ENCODE measurements around the gene MICAL1.

MICAL1 gene

GRCh38 chr6:109429496-109429895, 26.1 kb downstream of the MICAL1 start:
- TF ChIP-seq, protein P1, sequence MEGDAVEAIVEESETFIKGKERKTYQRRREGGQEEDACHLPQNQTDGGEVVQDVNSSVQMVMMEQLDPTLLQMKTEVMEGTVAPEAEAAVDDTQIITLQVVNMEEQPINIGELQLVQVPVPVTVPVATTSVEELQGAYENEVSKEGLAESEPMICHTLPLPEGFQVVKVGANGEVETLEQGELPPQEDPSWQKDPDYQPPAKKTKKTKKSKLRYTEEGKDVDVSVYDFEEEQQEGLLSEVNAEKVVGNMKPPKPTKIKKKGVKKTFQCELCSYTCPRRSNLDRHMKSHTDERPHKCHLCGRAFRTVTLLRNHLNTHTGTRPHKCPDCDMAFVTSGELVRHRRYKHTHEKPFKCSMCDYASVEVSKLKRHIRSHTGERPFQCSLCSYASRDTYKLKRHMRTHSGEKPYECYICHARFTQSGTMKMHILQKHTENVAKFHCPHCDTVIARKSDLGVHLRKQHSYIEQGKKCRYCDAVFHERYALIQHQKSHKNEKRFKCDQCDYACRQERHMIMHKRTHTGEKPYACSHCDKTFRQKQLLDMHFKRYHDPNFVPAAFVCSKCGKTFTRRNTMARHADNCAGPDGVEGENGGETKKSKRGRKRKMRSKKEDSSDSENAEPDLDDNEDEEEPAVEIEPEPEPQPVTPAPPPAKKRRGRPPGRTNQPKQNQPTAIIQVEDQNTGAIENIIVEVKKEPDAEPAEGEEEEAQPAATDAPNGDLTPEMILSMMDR (IDR thresholded peaks at IDR 0.05), result no peak
- peaks cover 0 to 10% (median 6%) of the 10 kb centered on the region in 4 donors for H3K4me1 ChIP-seq
- intact Hi-C loops (cut with DNase I; ENCODE audit: low total_unique reads), result no loop called here
- H3K9me3 ChIP-seq, result no peaks in the 10 kb centered on the region
- no peak overlapping the region for H3K4me3 ChIP-seq
- H3K27me3 ChIP-seq, result no peaks in the 10 kb centered on the region
- DNase-seq, result no peak
- no peak overlapping the region for H3K27ac ChIP-seq
- no peaks in the 10 kb centered on the region for H3K36me3 ChIP-seq

- intact Hi-C loops (cut with DNase I; ENCODE audit: low total_unique reads), result no loop called here
- Histone ChIP-seq H3K27ac (no peak overlapping the region), H3K36me3 (no peaks in the 10 kb centered on the region), H3K4me1 (peaks cover 0 to 10% (median 6%) of the 10 kb centered on the region in 4 donors), H3K27me3 (no peaks in the 10 kb centered on the region), H3K9me3 (no peaks in the 10 kb centered on the region), H3K4me3 (no peak overlapping the region)
- no peak for DNase-seq
- TF ChIP-seq, protein P1 (IDR thresholded peaks at IDR 0.05), result no peak
Measured at GRCh38 chr6:109428889-109429477, 26.6 kb downstream of the MICAL1 start.

DNA sequence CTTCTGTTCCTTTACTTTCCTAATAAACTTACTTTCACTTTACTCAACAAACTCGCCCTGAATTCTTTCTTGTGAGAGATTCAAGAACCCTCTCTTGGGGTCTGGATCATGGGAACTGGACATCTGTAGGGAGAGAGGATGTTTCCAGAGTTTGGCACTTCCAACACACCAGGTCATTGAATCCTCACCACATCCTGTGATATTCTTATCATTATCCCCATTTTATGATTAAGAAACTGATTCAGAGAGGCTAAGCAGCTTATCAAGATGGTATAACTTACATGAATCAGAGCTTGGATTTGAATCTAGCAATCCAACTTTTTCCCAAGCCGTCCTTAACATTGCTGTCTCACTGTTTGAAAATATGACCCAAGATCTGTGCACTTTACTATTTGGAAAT, 30.6 kb downstream of the MICAL1 start:
- Histone ChIP-seq H3K4me3 (no peak overlapping the region), H3K4me1 (peaks cover 0 to 10% (median 6%) of the 10 kb centered on the region in 4 donors), H3K27me3 (no peaks in the 10 kb centered on the region), H3K9me3 (no peaks in the 10 kb centered on the region), H3K36me3 (no peaks in the 10 kb centered on the region), H3K27ac (no peak overlapping the region)
- no peak for DNase-seq
- intact Hi-C loops (cut with DNase I; ENCODE audit: low total_unique reads), result no loop called here
- TF ChIP-seq, protein P1 (IDR thresholded peaks at IDR 0.05), result no peak

- Histone ChIP-seq H3K4me3 (no peak overlapping the region), H3K36me3 (no peaks in the 10 kb centered on the region), H3K9me3 (no peaks in the 10 kb centered on the region), H3K27ac (no peak overlapping the region), H3K27me3 (no peaks in the 10 kb centered on the region), H3K4me1 (no peaks in the 10 kb centered on the region)
- no peak for DNase-seq
- intact Hi-C loops (cut with DNase I; ENCODE audit: low total_unique reads), result no loop called here
- TF ChIP-seq, protein P1 (IDR thresholded peaks at IDR 0.05), result no peak
Measured at GRCh38 chr6:109421184-109421583, 34.4 kb downstream of the MICAL1 start.

DNA sequence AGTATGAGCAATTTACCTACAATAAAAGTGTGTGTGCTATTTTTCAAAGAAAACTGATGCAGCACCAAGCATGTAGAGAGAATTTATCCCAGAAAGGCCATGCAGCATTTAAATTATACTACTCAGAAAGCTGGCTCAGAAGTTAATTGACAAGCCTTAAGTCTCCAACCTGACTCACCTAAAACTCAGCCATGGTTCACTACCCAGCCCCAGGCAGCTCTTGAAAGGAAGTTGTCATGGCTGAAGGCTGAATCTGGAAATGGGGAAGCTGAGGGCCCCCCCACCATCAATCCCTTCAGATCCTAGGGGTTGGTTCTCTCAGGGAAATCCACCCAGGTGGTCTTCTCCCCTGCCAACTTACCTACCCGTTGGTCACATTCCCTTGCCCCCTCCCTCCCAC, 34.8 kb downstream of the MICAL1 start:
- TF ChIP-seq, protein P1 (IDR thresholded peaks at IDR 0.05), result no peak
- no peak for DNase-seq
- intact Hi-C loops (cut with DNase I; ENCODE audit: low total_unique reads), result no loop called here
- H3K9me3 ChIP-seq, result no peaks in the 10 kb centered on the region
- H3K27me3 ChIP-seq, result no peaks in the 10 kb centered on the region
- no peak overlapping the region for H3K4me3 ChIP-seq
- no peak overlapping the region for H3K27ac ChIP-seq
- H3K36me3 ChIP-seq, result peaks cover 0 to under 1% (median 0%) of the 10 kb centered on the region in 3 donors
- no peaks in the 10 kb centered on the region for H3K4me1 ChIP-seq

- no peaks in the 10 kb centered on the region for H3K27me3 ChIP-seq
- no peak overlapping the region for H3K27ac ChIP-seq
- H3K9me3 ChIP-seq, result no peaks in the 10 kb centered on the region
- peaks cover 0 to 5% (median 0%) of the 10 kb centered on the region in 3 donors for H3K36me3 ChIP-seq
- TF ChIP-seq, protein P1 (IDR thresholded peaks at IDR 0.05), result no peak
- intact Hi-C loops (cut with DNase I; ENCODE audit: low total_unique reads), result no loop called here
- no peaks in the 10 kb centered on the region for H3K4me1 ChIP-seq
- H3K4me3 ChIP-seq, result no peak overlapping the region
- no peak for DNase-seq
Measured at GRCh38 chr6:109417646-109418045, 37.9 kb downstream of the MICAL1 start.

All from tibial artery (tissue), 4 donors.